H9 (cell line): ENCODE data around the gene KRT40. TPM values are rescaled to one million over a fixed set of nuclear protein-coding genes. Genes with fewer than 3 reads are reported as not detected.

Experiments
- DNase-seq: peaks from one replicate; pipeline ENCODE4 v3.0.0-alpha.2; 2017
- H2AFZ ChIP-seq: one replicate; pipeline ENCODE4 v1.6.1; 2013; ENCODE audit warnings: mild to moderate bottlenecking, low read length, control low read depth, moderate library complexity
- H2AK5ac ChIP-seq: 2 replicates; pipeline ENCODE4 v1.6.1; 2013; ENCODE audit warnings: low read length, control low read depth, mixed read lengths; ENCODE audit not compliant: insufficient read length
- H2BK120ac ChIP-seq: one replicate; pipeline ENCODE4 v1.6.1; 2013; ENCODE audit warnings: low read depth, mild to moderate bottlenecking, low read length, control low read depth, inconsistent platforms; ENCODE audit not compliant: poor library complexity, severe bottlenecking
- H2BK12ac ChIP-seq: 2 replicates; pipeline ENCODE4 v1.6.1; 2013; ENCODE audit warnings: low read length, control low read depth, mixed read lengths, low read depth; ENCODE audit not compliant: insufficient read length
- H2BK15ac ChIP-seq: 2 replicates; pipeline ENCODE4 v1.6.1; 2013; ENCODE audit warnings: low read depth, low read length, control low read depth
- H2BK20ac ChIP-seq: one replicate; pipeline ENCODE4 v1.6.1; 2013; ENCODE audit warnings: low read depth, mild to moderate bottlenecking, low read length, control low read depth, inconsistent platforms; ENCODE audit not compliant: poor library complexity, severe bottlenecking
- H2BK5ac ChIP-seq: 2 replicates; pipeline ENCODE4 v1.6.1; 2013; ENCODE audit warnings: low read length, control low read depth, mixed read lengths; ENCODE audit not compliant: insufficient read length
- H3K14ac ChIP-seq: 2 replicates; pipeline ENCODE4 v1.6.1; 2013; ENCODE audit warnings: low read length, control low read depth; ENCODE audit not compliant: insufficient read depth
- H3K18ac ChIP-seq: 2 replicates; pipeline ENCODE4 v1.6.1; 2013; ENCODE audit warnings: low read depth, mild to moderate bottlenecking, mixed read lengths, low read length, control low read depth; ENCODE audit not compliant: insufficient read length
- H3K23ac ChIP-seq: 2 replicates; pipeline ENCODE4 v1.6.1; 2013; ENCODE audit warnings: low read length, control low read depth, mixed read lengths, low read depth; ENCODE audit not compliant: insufficient read length
- H3K23me2 ChIP-seq: 2 replicates; pipeline ENCODE4 v1.6.1; 2013; ENCODE audit warnings: low read depth, mild to moderate bottlenecking, mixed read lengths, low read length, control low read depth; ENCODE audit not compliant: insufficient read length, poor library complexity, severe bottlenecking
- H3K27ac ChIP-seq: 2 replicates; pipeline ENCODE4 v1.5.1; 2013; ENCODE audit warnings: low read length, control low read depth, mixed read lengths, low read depth; ENCODE audit not compliant: insufficient read length
- H3K27me3 ChIP-seq: 2 replicates; pipeline ENCODE4 v1.6.1; 2013; ENCODE audit warnings: low read length, control low read depth, inconsistent platforms; ENCODE audit not compliant: insufficient read depth
- H3K4ac ChIP-seq: 2 replicates; pipeline ENCODE4 v1.6.1; 2013; ENCODE audit warnings: low read depth, mild to moderate bottlenecking, control low read depth, inconsistent platforms, low read length, moderate library complexity
- H3K4me1 ChIP-seq: 2 replicates; pipeline ENCODE4 v1.6.1; 2013; ENCODE audit warnings: low read length, control low read depth, inconsistent platforms; ENCODE audit not compliant: insufficient read depth
- H3K4me2 ChIP-seq: 2 replicates; pipeline ENCODE4 v1.6.1; 2013; ENCODE audit warnings: low read length, control low read depth, mixed read lengths; ENCODE audit not compliant: insufficient read length, insufficient read depth
- H3K56ac ChIP-seq: 2 replicates; pipeline ENCODE4 v1.6.1; 2013; ENCODE audit warnings: low read depth, mild to moderate bottlenecking, mixed read lengths, low read length, control low read depth; ENCODE audit not compliant: insufficient read length
- H3K79me1 ChIP-seq: 2 replicates; pipeline ENCODE4 v1.6.1; 2013; ENCODE audit warnings: low read depth, mild to moderate bottlenecking, moderate library complexity, low read length, control low read depth, inconsistent platforms; ENCODE audit not compliant: insufficient read depth, poor library complexity, severe bottlenecking
- H3K79me2 ChIP-seq: 2 replicates; pipeline ENCODE4 v1.6.1; 2013; ENCODE audit warnings: low read length, control low read depth, inconsistent platforms; ENCODE audit not compliant: insufficient read depth
- H3K9ac ChIP-seq: 2 replicates; pipeline ENCODE4 v1.6.1; 2013; ENCODE audit warnings: low read length, control low read depth, mixed read lengths; ENCODE audit not compliant: insufficient read length; ENCODE audit errors: extremely low read depth
- H3K9me3 ChIP-seq: one replicate; pipeline ENCODE4 v1.6.1; 2013; ENCODE audit warnings: low read depth, low read length, inconsistent platforms; ENCODE audit not compliant: control insufficient read depth
- H3T11ph ChIP-seq: one replicate; pipeline ENCODE4 v1.6.1; 2013; ENCODE audit warnings: mild to moderate bottlenecking, low read length, control low read depth, inconsistent platforms
- H4K20me1 ChIP-seq: one replicate; pipeline ENCODE4 v1.6.1; 2013; ENCODE audit not compliant: control insufficient read depth, insufficient read length, insufficient read depth
- H4K5ac ChIP-seq: 2 replicates; pipeline ENCODE4 v1.6.1; 2013; ENCODE audit warnings: low read depth, mild to moderate bottlenecking, mixed read lengths, low read length, control low read depth; ENCODE audit not compliant: insufficient read length
- H4K8ac ChIP-seq: replicated peaks from 2 replicates; pipeline ENCODE4 v1.6.1; 2013; ENCODE audit warnings: low read length, control low read depth, mixed read lengths, low read depth; ENCODE audit not compliant: insufficient read length
- H4K91ac ChIP-seq: 2 replicates; pipeline ENCODE4 v1.6.1; 2013; ENCODE audit warnings: low read depth, mild to moderate bottlenecking, moderate library complexity, mixed read lengths, low read length, control low read depth; ENCODE audit not compliant: insufficient read length
- H3K27ac Mint-ChIP-seq, 3 experiments: 2 replicates in 2 of 3; 3 replicates in 1 of 3; pipeline ENCODE4 v1.8.0; 2020 to 2021; ENCODE audit warnings: mixed read lengths in 3 of 3, mild to moderate bottlenecking in 1 of 3, moderate library complexity in 1 of 3
- H3K27me3 Mint-ChIP-seq: 2 replicates; pipeline ENCODE4 v1.8.0; 2021; ENCODE audit warnings: low read depth, mild to moderate bottlenecking, moderate library complexity, mixed read lengths
- H3K36me3 Mint-ChIP-seq, 3 experiments: 2 replicates in 2 of 3; 3 replicates in 1 of 3; pipeline ENCODE4 v1.8.0; 2020 to 2021; ENCODE audit warnings: low read depth in 3 of 3, mixed read lengths in 3 of 3; ENCODE audit not compliant: insufficient read depth in 1 of 3
- H3K4me1 Mint-ChIP-seq, 2 experiments: 2 replicates each; pipeline ENCODE4 v1.8.0; 2020; ENCODE audit warnings: mixed read lengths in 2 of 2
- H3K4me3 Mint-ChIP-seq, 2 experiments: 2 replicates in 1 of 2; 3 replicates in 1 of 2; pipeline ENCODE4 v1.8.0; 2020 to 2021; ENCODE audit warnings: mild to moderate bottlenecking in 2 of 2, mixed read lengths in 2 of 2, moderate library complexity in 1 of 2
- H3K9me3 Mint-ChIP-seq, 2 experiments: 2 replicates in 1 of 2; 3 replicates in 1 of 2; pipeline ENCODE4 v1.8.0; 2020; ENCODE audit warnings: mild to moderate bottlenecking in 2 of 2, mixed read lengths in 2 of 2, moderate library complexity in 1 of 2
- WGBS: extraction: QIAGEN DNeasy Blood & Tissue Kit; methylation state at CpG from one replicate; pipeline ENCODE4 v1.1.7; 2013; ENCODE audit warnings: missing lambda C conversion rate, low lambda C conversion rate, mixed read lengths; ENCODE audit not compliant: insufficient read length; ENCODE audit errors: extremely low coverage; 5-methylcytosine and 5-hydroxymethylcytosine counted together
- total RNA-seq: library from RNA; stranded (reverse); gene quantifications from 2 replicates; pipeline ENCODE4 v1.2.1, GENCODE V29; 2021
- TF ChIP-seq, protein P1 (sequence below): fragments of 200-600 bp; sonication (generic); conservative IDR thresholded peaks from 3 replicates; pipeline ENCODE4 v1.8.0; 2021; ENCODE audit warnings: antibody characterized with exemption, mild to moderate bottlenecking

Gene KRT40
- total RNA-seq, 1 experiment from 2014 or later: not detected

DNA sequence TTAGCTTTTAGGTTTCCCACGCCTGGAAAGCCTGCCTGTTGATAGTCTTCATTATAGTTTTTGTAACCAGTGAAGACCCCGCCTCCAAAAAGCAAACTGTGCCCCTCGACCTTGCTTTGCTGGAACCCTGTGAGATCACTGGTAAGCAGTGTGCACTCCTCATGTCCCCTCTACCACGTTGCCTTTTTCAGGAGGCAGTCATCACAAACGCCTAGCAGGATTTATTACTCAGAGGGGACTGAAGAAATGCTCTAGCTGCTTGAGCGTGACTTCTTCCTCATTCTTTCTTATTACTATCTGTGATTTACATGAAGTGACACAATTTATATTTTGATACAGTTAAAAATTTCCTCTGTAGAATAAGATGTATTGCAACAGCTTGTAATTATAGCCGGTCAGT is 31.3 kb upstream of the KRT40 start:
- Histone ChIP-seq H2AFZ (no peak overlapping the region), H3K9me3 (no peaks in the 10 kb centered on the region), H3K79me2 (no peaks in the 10 kb centered on the region), H3K27me3 (no peaks in the 10 kb centered on the region), H4K5ac (no peak overlapping the region), H3K4me2 (no peak overlapping the region), H2AK5ac (no peak overlapping the region), H2BK5ac (no peak overlapping the region), H3K79me1 (no peaks in the 10 kb centered on the region), H4K8ac (no peak overlapping the region), H3K23ac (no peak overlapping the region), H3T11ph (no peak overlapping the region), H3K27ac (no peak overlapping the region), H2BK12ac (no peak overlapping the region), H4K91ac (no peak overlapping the region), H3K14ac (no peak overlapping the region), H2BK20ac (no peak overlapping the region), H3K56ac (no peak overlapping the region), H2BK15ac (no peak overlapping the region), H3K18ac (no peak overlapping the region), H3K9ac (no peak overlapping the region), H2BK120ac (no peak overlapping the region), H3K4ac (no peak overlapping the region), H4K20me1 (no peaks in the 10 kb centered on the region), H3K4me1 (no peaks in the 10 kb centered on the region), H3K23me2 (no peaks in the 10 kb centered on the region)
- H3K9me3 Mint-ChIP-seq: no peaks in the 10 kb centered on the region
- peaks cover 0 to 2% of the 10 kb centered on the region in 2 experiments; a peak in 1 of 4 replicates for H3K4me1 Mint-ChIP-seq
- no peak overlapping the region for H3K4me3 Mint-ChIP-seq
- WGBS: no CpG with 5 or more reads among the region's 7 CpGs
- H3K27ac Mint-ChIP-seq: no peak overlapping the region
- TF ChIP-seq, protein P1, sequence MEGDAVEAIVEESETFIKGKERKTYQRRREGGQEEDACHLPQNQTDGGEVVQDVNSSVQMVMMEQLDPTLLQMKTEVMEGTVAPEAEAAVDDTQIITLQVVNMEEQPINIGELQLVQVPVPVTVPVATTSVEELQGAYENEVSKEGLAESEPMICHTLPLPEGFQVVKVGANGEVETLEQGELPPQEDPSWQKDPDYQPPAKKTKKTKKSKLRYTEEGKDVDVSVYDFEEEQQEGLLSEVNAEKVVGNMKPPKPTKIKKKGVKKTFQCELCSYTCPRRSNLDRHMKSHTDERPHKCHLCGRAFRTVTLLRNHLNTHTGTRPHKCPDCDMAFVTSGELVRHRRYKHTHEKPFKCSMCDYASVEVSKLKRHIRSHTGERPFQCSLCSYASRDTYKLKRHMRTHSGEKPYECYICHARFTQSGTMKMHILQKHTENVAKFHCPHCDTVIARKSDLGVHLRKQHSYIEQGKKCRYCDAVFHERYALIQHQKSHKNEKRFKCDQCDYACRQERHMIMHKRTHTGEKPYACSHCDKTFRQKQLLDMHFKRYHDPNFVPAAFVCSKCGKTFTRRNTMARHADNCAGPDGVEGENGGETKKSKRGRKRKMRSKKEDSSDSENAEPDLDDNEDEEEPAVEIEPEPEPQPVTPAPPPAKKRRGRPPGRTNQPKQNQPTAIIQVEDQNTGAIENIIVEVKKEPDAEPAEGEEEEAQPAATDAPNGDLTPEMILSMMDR: no peak
- H3K36me3 Mint-ChIP-seq: no peaks in the 10 kb centered on the region
- no peaks in the 10 kb centered on the region for H3K27me3 Mint-ChIP-seq
- no peak for DNase-seq
